GM18907 (cell line): ENCODE results near the gene IPCEF1.

Experiments used
- ATAC-seq: cut with Tn5 transposase; IDR thresholded peaks from one replicate; pipeline ENCODE4 v1.9.1; 2021; ENCODE audit warnings: mild to moderate bottlenecking, moderate library complexity; ENCODE audit not compliant: unreplicated experiment

Gene IPCEF1

DNA sequence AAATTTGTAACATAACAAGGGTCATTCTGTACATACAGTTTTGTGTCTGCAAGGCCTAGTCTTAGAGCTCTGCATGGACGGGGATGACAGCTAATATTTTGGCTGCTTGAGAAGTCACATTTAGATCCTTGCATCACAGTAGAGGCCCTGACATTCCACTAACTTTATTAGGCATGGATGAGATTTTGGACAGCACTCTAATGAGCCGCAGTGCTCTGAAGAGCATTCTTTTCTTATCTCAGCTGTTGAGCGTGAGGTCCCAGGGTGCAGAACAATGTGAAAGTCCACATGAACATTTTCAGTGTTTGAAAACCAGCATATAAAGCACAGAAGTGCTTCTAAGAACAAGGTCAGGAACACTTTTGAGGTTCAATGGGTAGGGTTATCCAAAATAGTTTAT, 58.9 kb downstream of the IPCEF1 start:
- no peak for ATAC-seq

DNA sequence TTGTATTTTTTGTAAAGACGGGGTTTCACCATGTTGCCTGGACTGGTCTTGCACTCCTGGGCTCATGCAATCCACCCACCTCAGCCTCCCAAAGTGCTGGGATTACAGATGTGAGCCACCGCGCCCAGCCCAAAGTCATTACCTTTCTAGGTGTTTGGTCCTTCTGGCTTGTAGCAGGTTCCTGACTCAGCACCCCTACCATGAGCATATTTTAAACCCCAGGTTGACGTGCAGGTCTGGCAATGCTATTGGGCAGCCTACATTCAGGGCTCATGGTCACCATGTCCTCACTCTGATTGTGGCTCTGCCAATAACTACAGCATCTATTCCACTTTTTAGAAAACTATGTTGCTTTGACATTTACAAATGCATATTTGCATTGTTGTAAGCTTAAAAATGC, 59.4 kb downstream of the IPCEF1 start:
- ATAC-seq = no peak

DNA sequence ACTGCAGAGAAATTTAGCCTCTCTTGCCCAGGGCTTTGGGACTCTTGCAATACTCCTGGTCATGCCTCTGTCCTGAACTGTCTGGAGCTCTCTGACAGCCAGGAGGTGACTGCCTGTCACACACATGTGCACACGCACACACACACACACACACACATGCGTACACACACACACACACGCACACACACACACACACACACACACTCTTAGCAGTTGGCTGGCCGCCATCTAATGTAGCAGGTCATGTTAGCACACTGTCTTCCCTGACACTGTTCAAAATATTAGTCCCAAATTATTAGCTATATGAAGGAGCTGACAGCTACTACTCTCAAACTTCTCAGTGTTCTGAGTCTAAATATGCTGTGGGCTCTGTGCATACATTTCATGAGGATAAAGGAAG, 60.9 kb downstream of the IPCEF1 start:
- no peak for ATAC-seq

DNA sequence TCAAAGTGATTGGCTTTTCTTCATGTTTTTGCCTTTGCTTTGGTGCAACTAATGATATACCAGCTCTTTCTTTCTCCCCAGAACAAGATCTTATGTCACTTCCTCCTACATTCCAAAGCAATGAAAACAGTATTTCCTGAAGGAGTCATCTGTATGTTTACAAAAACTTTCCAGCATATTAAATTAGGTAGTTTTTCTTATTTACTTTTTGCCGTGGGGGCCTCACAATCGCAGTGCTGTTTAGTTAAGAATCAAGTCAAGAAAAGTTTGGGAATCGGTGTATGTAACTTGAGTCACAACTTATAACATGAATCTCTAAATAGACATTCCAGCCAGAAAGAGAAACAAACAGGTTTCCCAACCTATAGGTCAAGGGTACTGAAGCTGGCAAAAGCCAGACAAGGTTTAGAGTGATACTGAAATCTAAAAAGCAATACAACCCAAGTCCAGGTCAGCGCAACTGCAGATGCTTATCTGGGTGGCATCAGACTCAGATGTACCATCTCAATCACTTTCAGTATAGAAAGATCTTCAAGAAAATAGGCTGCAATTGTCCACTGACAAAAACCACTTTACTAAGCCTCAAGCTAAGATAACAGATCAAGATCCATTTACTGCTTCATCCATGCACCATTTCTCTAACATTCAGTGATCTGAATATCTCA, 63.6 kb downstream of the IPCEF1 start:
- ATAC-seq = no peak

DNA sequence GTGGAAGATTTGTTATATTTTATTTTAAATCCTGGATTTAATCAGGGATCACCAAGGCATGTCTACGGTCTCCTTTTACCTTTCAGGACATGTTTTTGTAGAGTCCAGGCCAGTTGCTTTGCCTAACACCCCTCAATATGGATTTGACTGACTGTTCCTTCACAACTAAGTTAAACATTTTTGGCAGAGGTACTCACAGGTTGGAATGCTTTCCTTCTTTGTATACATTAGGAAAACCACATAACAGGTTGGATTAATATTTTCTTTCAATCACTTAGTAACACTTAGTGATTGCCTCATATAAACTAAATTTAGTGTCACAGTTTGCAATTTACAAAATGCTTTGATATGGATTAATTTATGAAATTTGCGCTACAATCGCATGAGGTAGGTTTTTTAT, 64.5 kb downstream of the IPCEF1 start:
- ATAC-seq = no peak

DNA sequence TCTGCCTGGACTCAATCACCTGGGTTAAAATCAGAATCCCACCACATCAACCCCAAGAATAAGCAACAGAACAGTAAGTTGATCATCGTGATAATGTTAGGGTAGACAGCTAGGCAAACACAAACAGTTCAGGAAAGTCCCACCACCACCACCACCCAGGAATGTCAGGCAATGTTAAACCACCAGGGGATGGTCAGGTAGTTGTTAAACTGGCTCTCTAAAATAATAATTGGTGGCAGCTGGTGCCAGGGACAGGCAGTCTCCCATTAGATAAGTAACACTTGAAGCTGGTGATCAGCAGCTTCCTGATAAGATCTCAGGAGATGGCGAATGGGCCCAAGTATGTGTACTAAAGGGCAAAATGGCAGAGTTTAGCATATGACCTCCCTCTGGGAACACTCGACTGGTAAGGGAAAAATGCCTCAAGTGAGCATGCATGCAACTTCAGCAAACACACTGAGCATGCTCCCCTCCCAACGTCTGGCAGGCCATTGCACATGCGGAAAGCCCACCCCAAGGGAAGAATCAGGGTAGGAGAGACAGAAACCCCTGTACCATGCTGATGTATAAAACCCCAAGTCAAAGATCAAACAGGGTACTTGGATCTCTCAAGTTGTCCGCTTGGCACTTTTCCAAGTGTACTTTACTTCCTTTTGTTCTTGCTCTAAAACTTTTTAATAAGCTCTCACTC, 66.6 kb downstream of the IPCEF1 start:
- ATAC-seq = peak; percentile 68

DNA sequence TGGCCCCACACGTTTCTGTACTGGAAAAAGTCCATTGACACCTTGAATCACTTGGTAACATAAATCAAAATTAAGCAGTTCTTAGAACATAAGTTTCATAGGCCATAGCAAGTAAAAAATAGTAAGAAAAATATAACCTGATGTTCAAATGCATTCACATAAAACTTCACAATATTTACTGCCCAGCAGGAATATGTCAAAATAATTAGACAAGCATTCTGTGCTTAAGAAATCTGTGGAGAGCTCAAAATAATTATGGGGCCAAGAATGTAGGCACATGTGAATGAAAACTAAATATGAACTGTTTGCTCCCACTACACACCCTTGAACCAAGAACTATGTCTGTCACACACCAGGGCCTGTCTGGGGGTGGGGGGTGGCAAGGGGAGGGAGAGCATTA, 70.8 kb downstream of the IPCEF1 start:
- no peak for ATAC-seq

DNA sequence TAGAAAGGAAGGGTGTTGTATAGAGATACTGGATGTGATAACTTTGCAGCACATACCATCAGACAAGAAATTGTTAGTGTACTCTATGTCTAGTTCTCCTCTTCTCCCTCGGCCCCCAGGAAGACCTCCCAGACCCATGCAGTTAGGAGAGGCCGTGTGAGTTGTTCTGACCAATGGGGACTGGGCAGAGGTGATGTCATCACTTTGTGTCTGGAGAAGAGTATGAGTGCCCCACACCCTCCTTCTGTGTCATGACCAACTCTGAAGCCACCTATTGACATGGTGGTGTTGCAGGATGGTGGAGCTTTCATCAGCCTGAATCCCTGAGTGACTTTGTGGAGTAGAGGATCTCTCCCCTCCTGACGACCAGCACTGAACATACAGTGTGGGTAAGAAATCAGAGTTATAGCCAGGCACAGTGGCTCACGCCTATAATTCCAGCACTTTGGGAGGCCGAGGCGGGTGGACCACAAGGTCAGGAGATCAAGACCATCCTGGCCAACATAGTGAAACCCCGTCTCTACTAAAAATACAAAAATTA, 72.2 kb downstream of the IPCEF1 start:
- no peak for ATAC-seq

DNA sequence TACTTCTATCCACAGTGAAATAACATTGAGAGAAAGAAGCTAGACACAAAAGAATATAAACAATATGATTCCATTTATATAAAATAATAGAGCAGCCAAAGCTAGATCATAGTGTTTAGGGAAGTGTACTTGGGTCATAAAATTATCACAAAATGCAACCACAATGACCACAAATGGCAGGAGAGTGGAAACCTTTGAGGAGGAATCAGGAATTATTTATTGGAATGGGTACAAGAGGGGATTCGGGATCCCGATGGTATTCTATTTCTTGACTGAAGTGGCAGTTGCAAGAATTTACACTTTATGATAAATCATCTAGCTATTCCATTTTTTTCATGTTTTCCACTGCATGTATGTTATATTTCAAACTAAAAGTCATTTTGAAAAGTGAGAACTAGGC, 76.1 kb downstream of the IPCEF1 start:
- no peak for ATAC-seq

DNA sequence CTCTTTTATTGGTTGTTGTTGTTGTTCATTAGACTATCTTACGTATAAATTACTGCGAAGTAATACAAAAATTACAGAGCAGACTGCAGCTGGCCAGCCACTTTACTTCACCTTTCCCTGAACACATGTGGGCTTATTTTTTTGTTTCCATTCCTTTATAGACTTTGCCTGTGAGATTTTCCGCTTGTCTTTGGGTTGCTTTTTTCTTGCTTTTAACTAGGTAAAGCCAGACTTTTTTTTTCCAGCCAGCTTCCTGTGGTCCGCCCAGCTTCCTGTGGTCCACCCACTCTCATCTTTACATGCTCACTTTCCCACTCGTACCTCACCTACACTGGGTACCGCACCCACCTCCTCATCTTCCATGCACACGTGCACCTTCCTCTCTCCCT, 79.0 kb downstream of the IPCEF1 start:
- peak; percentile 48 for ATAC-seq

DNA sequence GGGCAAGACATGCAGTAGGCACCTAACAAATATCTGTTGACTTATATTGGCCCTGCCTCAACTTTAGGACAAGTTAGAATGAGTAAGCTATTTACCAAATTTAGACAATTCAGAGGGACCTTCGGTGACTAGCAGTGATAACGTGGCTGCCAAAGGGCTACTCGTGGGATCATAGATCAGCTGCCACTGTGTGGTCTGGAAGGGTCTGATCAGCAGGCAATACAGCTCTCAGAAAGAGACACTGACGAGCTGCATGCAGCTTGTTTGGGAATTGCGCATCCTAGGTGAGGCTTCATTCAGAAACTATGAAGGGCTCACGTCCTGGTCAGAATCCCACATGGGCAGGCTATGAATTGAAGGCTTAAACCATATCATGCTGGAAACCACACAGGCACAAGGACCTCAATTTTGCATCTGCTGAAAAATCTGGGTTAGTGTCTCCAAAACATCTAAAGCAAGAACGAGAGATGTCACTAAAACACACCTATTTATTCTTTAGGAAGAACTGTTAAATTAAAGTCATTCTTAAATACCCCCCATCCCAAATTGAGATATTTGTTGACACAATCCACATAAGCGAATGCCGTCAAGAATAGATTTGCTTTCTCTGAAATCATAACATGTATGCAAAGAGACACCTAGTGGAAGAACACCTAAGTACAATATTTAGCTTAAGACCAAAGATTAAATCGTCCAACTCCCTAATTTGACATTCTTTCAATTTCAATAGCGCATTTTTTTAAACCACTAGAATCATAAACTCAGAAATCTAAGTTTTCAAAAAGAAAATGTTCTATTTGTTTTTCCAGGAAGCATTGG, 79.6 kb downstream of the IPCEF1 start:
- ATAC-seq = peak; percentile 67

DNA sequence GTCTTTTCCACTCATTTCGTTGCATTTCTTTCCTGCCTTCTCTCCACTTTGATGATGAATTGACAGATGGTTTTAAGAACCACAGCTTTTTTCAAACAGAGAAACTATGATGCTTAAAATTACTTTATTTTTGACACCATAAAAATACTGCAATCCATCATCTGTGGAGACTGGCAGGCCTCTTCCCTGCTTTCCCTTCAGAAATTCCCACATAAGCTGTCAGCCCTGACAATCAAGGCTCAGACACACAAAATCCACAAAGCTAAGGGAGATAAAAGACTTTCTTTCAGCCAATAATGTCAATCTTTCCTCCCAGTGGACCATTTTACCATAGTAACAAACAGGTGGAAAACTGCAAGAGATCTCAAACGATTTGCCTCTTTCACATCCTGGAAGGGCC, 82.4 kb downstream of the IPCEF1 start:
- no peak for ATAC-seq

DNA sequence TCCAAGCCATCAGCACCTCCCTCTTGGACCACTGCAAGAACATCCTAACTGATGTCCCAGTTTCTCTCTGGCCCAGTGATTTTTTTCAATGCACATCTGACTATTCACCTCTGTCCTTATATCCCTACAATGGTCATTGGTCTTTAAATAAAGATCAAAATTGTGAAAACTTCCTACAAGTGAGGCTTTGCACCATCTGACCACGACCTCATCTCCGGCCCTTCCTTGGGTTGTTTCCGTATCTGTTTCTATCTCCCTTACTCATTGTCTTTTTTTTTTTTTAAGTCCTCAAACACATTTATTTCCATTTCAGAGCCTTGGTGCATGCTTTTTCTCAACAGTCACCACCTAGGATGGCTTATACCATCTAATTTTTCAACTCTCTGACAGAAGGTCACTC, 88.1 kb downstream of the IPCEF1 start:
- ATAC-seq = no peak

DNA sequence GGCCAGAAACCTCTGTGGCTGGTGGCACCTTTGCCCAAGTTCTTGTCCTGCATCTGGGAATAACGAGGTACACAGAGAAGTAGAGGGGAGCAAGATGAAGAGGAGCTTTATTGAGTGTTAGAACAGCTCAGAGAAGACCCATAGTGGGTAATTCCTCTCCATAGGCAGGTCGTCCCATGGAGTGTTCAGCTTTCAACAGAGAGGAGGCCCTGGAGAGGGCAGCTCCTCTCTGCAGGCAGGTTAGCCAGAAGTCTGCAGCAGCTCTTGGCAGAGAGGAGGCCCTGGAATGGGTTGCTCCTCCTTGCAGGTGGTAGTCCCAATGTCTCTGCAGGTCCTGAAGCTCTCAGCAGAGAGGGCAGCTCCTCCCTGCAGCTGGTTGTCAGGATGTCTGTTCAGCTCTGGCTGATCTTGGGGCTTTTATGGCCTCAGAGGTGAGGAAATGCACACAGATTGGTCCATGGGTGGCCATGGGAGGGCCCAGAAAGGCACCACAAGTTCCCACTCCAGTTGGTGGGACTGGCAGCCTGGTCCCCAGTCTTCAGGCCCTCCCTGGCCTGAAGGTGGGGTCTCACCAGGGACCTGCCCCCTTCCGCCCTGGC, 89.0 kb downstream of the IPCEF1 start:
- ATAC-seq = peak; percentile 71

DNA sequence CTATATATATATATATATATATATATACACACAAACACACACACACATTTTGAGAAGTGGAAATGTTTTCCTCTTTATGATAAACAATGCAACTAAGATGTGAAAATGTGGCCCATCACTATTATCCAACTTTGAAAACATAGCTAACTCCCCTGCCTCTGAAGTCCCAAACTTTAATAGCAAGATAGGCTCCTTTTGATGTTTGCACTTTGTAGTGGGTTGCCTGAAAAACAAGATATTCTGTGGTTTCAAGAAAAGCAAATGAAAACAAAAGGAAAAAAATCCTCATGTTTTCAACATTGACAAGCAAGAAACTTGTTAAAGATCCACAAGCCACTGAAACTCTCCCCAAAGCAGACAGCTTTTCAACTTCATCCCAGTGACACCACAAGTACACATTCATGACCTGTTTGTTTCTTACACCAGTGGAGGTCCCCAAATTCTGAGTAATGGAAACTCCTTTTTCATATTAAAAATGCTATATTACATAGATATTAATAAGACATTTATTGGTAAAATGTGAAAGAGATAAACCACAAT, 90.0 kb downstream of the IPCEF1 start:
- ATAC-seq = no peak

DNA sequence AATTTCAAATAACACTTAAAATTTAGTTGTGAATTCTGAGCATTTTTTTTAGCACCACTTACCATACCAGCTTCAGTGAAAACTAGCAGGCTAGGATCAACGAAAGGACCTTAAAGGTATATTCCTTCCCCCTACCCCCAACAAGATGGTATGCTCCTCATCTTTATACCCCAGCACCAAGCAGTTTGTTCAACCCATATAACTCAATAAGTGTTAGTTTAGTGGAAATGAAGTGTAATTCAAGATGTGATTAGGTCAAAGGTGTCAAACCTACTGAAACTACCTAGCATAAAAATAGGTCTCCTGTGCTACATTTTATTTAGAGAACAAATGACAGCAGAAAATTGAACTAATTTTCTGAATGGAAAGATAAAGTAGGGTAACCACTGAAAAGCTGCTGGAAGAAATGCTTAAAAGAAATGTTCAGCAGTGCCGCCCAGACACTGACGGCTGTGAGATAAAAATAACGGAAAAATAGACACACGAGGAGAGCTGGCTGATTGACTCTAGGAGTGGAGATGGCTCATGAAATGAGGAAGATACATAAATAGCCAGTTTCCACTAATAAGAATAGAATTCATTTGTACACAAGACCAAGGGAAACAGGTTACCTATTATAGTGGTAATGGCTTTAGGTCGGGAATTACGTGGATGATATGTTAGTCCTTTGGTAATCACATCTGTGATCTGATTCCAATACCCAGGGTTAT, 94.8 kb downstream of the IPCEF1 start:
- ATAC-seq = no peak

DNA sequence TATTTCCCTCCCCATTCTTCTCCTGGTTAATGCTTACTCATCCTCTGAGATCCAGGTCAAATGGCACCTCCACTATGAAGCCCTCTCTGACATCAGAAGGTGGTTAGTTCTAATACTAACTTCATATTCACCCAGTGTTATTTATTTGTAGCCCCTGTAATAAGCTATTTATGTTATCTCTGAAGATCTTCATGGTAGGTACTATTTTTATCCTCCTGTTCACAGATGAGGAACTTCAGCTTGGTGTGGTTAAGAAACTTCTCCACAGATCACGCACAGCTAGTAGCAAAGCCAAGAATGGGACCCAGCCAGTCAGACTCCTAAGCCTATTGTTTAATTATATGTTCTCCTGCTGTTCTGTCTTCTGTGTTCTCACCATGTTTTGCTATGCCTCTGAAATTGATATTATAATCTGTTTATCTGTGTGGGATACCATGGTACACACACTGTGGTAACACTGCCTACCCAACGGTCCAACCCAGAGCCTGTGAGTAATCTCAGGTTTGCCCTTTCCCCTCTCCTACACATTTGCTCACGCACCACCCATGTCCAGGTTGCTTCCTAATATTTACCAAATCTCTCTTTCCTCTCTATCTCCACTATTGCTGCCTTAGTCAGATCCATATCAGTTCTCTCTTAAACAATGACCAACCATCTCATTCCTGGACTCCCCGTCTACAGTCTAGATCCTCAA, 98.4 kb downstream of the IPCEF1 start:
- ATAC-seq = peak; percentile 79

DNA sequence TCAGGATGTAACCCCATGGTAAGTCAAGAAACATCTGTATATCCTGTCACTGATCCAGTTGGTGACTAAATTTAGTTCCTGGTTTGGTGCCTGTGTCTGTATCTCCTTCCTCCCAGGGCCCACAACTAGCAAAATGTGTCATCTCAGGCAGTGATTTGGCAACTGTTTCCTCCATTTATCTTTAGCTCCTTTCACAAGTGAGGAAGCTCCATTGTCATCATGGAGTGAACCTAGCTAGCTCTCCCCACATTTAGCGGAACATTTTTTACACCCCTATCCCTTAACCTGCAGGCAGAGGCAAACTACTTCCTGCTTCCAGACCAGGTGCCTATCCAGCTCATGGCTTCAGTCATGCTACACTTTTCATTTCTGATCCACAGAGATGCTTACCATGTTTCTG, 99.5 kb downstream of the IPCEF1 start:
- no peak for ATAC-seq

DNA sequence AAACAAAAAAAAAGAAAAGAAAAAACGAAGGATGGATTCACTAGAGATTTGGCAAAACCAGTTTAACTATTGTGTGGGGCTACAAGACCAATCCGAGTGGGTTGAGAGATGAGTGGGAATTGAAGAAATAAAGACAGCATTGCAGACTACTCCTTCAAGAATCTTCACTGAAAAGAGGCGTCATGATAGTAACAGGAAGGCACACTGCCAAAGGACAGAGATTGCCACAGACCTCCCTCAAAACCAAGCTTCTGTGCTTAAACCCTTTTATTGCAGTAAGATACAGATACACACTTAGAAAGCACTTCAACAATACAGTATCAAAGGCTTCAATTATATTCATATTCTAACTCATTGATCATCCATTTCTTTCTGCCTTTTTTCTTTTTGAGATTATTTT, 103.9 kb downstream of the IPCEF1 start:
- no peak for ATAC-seq

DNA sequence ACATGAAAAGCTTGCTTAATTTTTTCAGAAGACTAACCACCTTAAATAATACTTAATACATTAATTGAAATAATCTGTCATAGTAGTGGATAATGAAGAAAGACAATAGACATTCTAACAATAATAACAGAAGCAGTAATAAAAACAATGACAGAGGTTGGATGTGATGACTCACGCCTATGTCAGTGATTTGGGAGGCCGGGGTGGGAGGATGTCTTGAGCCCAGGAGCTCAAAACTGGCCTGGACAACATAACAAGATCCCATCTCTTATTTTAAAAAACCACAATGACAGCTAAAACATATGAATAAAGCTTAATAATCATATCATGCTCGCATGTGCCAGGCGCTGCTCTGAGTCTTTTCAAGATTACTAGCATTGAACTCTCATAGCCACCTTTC, 105.5 kb downstream of the IPCEF1 start:
- no peak for ATAC-seq
